Lower leg skin (tissue), 3 donors: Measurements from ENCODE around the gene CSTF1.

ENCODE experiments used
- POLR2A ChIP-seq, 2 donors: fragments of 450-650 bp; IDR thresholded peaks; one replicate each; pipeline ENCODE4 v1.6.1; 2016 to 2017; ENCODE audit warnings: antibody characterized with exemption in 2 of 2, mild to moderate bottlenecking in 1 of 2, moderate library complexity in 1 of 2
- TF ChIP-seq, protein P1 (sequence below), 3 donors: fragments of 450-650 bp; IDR thresholded peaks; one replicate each; pipeline ENCODE4 v1.5.1; 2016; ENCODE audit warnings: antibody characterized with exemption in 3 of 3, mild to moderate bottlenecking in 3 of 3, moderate library complexity in 2 of 3

DNA sequence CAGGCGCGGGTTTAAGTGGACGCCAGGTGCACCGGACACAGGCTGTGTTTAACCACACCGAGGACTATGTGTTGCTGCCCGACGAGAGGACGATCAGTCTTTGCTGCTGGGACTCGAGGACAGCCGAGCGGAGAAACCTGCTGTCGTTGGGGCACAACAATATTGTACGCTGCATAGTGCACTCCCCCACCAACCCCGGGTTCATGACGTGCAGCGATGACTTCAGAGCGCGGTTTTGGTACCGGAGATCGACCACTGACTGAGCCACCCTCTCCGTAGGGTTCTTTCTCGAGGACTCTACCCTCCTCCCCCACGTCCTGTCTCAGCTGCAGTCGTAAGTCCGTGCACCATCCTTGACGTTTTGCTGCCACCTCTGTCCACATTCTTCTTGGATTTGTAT, 11.0 kb downstream of the CSTF1 start:
- TF ChIP-seq, protein P1, sequence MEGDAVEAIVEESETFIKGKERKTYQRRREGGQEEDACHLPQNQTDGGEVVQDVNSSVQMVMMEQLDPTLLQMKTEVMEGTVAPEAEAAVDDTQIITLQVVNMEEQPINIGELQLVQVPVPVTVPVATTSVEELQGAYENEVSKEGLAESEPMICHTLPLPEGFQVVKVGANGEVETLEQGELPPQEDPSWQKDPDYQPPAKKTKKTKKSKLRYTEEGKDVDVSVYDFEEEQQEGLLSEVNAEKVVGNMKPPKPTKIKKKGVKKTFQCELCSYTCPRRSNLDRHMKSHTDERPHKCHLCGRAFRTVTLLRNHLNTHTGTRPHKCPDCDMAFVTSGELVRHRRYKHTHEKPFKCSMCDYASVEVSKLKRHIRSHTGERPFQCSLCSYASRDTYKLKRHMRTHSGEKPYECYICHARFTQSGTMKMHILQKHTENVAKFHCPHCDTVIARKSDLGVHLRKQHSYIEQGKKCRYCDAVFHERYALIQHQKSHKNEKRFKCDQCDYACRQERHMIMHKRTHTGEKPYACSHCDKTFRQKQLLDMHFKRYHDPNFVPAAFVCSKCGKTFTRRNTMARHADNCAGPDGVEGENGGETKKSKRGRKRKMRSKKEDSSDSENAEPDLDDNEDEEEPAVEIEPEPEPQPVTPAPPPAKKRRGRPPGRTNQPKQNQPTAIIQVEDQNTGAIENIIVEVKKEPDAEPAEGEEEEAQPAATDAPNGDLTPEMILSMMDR (IDR thresholded peaks at IDR 0.05) = no peak
- no peak for TF ChIP-seq POLR2A (IDR thresholded peaks at IDR 0.05)
